Chondrocyte (in vitro differentiated cells): ENCODE data around the gene SBF2. TPM values are rescaled to one million over a fixed set of nuclear protein-coding genes. Genes with fewer than 3 reads are reported as not detected.
A peak's percentile ranks its signal among the peaks of the same experiment; 100 is the strongest.

Experiments used
- DNase-seq: peaks from one replicate; pipeline ENCODE4 v3.0.0; 2021; ENCODE audit warnings: mixed read lengths, low spot score
- H3K27ac Mint-ChIP-seq: one replicate; pipeline ENCODE4 v1.8.0; 2021; ENCODE audit warnings: mild to moderate bottlenecking, moderate library complexity, mixed read lengths; ENCODE audit not compliant: unreplicated experiment
- H3K27me3 Mint-ChIP-seq: 2 replicates; pipeline ENCODE4 v1.8.0; 2021; ENCODE audit warnings: low read depth, mixed read lengths
- H3K36me3 Mint-ChIP-seq: 2 replicates; pipeline ENCODE4 v1.8.0; 2021; ENCODE audit warnings: low read depth, mixed read lengths
- H3K4me1 Mint-ChIP-seq: 2 replicates; pipeline ENCODE4 v1.8.0; 2021; ENCODE audit warnings: low read depth, mild to moderate bottlenecking, mixed read lengths
- H3K4me3 Mint-ChIP-seq: one replicate; pipeline ENCODE4 v1.8.0; 2021; ENCODE audit warnings: mild to moderate bottlenecking, moderate library complexity, mixed read lengths; ENCODE audit not compliant: unreplicated experiment
- H3K9me3 Mint-ChIP-seq: 2 replicates; pipeline ENCODE4 v1.8.0; 2021; ENCODE audit warnings: low read depth, mixed read lengths
- total RNA-seq: library from RNA; stranded (reverse); gene quantifications from 3 replicates; pipeline ENCODE4 v1.2.1, GENCODE V29; 2021
- TF ChIP-seq, protein P1 (sequence below): fragments of 200-600 bp; sonication (generic); IDR thresholded peaks from 2 replicates; pipeline ENCODE4 v1.5.0; 2021; ENCODE audit warnings: antibody characterized with exemption, mild to moderate bottlenecking, moderate library complexity

Gene SBF2
- total RNA-seq, 1 donor from 2014 or later, result 44.5 TPM

- Mint-ChIP-seq H3K9me3 (peaks cover 39% of the 10 kb centered on the region), H3K36me3 (peaks cover 31% of the 10 kb centered on the region), H3K27ac (peak overlapping the region; percentile 95), H3K27me3 (no peaks in the 10 kb centered on the region), H3K4me3 (peak overlapping the region; percentile 60), H3K4me1 (peaks cover 36% of the 10 kb centered on the region)
- TF ChIP-seq, protein P1, sequence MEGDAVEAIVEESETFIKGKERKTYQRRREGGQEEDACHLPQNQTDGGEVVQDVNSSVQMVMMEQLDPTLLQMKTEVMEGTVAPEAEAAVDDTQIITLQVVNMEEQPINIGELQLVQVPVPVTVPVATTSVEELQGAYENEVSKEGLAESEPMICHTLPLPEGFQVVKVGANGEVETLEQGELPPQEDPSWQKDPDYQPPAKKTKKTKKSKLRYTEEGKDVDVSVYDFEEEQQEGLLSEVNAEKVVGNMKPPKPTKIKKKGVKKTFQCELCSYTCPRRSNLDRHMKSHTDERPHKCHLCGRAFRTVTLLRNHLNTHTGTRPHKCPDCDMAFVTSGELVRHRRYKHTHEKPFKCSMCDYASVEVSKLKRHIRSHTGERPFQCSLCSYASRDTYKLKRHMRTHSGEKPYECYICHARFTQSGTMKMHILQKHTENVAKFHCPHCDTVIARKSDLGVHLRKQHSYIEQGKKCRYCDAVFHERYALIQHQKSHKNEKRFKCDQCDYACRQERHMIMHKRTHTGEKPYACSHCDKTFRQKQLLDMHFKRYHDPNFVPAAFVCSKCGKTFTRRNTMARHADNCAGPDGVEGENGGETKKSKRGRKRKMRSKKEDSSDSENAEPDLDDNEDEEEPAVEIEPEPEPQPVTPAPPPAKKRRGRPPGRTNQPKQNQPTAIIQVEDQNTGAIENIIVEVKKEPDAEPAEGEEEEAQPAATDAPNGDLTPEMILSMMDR, result peak; percentile 51
- DNase-seq, result peak; percentile 88
Measured at GRCh38 chr11:9982796-9983579, 311.0 kb downstream of the SBF2 start.

DNA sequence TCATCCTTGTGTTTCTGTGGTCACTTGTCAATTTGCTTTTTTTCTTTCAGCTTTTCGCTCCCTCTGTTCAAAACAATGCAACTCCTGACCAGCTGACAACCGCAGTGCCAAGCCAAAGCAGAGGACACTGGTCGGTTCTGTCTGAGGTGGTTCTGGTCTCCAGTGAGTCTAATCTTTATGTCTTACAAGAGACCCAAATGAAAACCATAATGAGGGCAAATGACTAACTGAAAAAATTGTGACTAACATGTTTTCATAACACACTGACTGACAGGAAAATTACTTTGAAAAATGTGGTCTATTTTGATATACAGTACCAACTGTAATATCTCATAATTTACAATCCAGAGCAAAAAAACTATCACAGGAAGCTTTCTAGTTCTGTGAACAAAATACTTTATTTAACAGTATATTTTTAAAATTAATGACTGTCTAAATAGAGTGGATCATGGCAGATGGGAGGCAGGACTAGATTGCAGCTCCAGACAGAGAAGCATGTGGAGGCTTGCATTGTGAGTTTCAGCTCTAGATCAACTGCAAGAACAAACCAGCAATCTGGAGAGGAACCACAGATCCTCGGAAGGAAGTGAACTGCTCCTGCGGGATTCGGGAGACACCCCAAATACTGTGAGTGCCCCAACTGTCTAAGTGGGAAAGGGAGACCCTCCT, 311.8 kb downstream of the SBF2 start:
- H3K27ac Mint-ChIP-seq, result peak overlapping the region; percentile 95
- H3K4me3 Mint-ChIP-seq, result peak overlapping the region; percentile 60
- H3K4me1 Mint-ChIP-seq, result peaks cover 44% of the 10 kb centered on the region
- no peaks in the 10 kb centered on the region for H3K27me3 Mint-ChIP-seq
- DNase-seq, result no peak
- peaks cover 32% of the 10 kb centered on the region for H3K9me3 Mint-ChIP-seq
- peaks cover 25% of the 10 kb centered on the region for H3K36me3 Mint-ChIP-seq
- TF ChIP-seq, protein P1, result no peak

DNA sequence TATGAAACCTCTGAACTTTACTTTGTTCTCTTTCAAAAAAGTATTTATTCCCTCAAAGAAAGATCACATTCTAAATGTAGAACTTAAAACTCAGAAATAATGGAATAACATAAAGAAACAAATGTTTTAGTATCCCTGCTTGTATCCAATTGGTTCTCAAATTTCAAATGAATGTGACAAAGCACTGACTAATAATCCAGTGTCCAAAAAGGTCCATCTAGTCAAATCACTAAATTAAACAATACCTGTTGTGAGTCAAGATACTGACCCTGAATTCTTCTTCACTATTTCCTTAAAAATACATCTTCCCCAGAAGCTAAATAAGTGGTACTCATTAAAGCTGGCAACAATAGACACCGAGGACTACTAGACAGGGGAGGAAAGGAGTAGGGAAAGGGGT, 313.1 kb downstream of the SBF2 start:
- Mint-ChIP-seq H3K9me3 (peaks cover 19% of the 10 kb centered on the region), H3K27me3 (no peaks in the 10 kb centered on the region), H3K4me3 (no peak overlapping the region), H3K27ac (no peak overlapping the region), H3K36me3 (peaks cover 13% of the 10 kb centered on the region), H3K4me1 (peaks cover 46% of the 10 kb centered on the region)
- TF ChIP-seq, protein P1, result no peak
- DNase-seq, result no peak

DNA sequence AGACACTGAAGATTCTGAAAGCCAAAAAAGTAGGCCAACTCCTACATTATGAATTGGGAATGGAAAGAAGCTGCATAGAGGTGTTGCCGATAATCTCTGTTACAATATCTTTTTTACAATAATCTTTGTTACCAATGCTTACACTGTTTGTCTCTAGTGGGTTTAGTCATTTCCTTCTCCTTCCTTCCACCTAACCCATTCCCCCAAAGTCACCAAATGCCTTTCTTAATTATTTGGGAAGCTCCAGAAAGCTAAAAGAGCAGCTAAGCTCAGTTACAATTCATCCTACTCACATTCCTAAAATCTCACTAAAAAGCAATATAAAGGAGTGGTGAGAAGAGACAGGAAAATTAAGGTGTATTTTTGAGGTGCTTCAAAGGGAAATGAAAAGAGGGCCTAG, 316.5 kb downstream of the SBF2 start:
- no peak overlapping the region for H3K27ac Mint-ChIP-seq
- no peaks in the 10 kb centered on the region for H3K9me3 Mint-ChIP-seq
- H3K27me3 Mint-ChIP-seq, result no peaks in the 10 kb centered on the region
- DNase-seq, result no peak
- H3K36me3 Mint-ChIP-seq, result peaks cover 4% of the 10 kb centered on the region
- H3K4me1 Mint-ChIP-seq, result peaks cover 51% of the 10 kb centered on the region
- no peak overlapping the region for H3K4me3 Mint-ChIP-seq
- TF ChIP-seq, protein P1, result no peak

- no peaks in the 10 kb centered on the region for H3K9me3 Mint-ChIP-seq
- no peak overlapping the region for H3K4me3 Mint-ChIP-seq
- no peaks in the 10 kb centered on the region for H3K27me3 Mint-ChIP-seq
- H3K36me3 Mint-ChIP-seq, result peaks cover 4% of the 10 kb centered on the region
- H3K27ac Mint-ChIP-seq, result no peak overlapping the region
- DNase-seq, result no peak
- H3K4me1 Mint-ChIP-seq, result peaks cover 34% of the 10 kb centered on the region
- TF ChIP-seq, protein P1, result no peak
Measured at GRCh38 chr11:9974375-9974774, 319.6 kb downstream of the SBF2 start.
